A673 (cell line): ENCODE results near the gene OR2T1. TPM values are rescaled to one million over a fixed set of nuclear protein-coding genes. Genes with fewer than 3 reads are reported as not detected.
"Not testable (repeated sequence)": the region's sequence is repeated elsewhere in the genome, so short reads cannot be mapped to it uniquely, and the experiment has no call there.

Experiments used
- BruUV-seq: library from RNA; stranded (reverse); fragments of 400-500 nt; replicated peaks from 2 replicates; lab custom pipeline; 2021; lab: Mats Ljungman, UMichigan
- CTCF ChIA-PET: fragments of 300-600 bp; sonication (Branson Sonifier 250); formaldehyde crosslinking; loops from one replicate; lab custom pipeline; 2022; ENCODE audit warnings: antibody characterized with exemption; lab: Charles Lee
- POLR2A ChIA-PET: fragments of 300-600 bp; sonication (Branson Sonifier 250); formaldehyde crosslinking; loops from one replicate; lab custom pipeline; 2022; ENCODE audit warnings: antibody characterized with exemption; ENCODE audit not compliant: low non-redundant PET; lab: Charles Lee
- DNase-seq: peaks from one replicate; pipeline ENCODE4 v3.0.0-alpha.2; 2015; ENCODE audit warnings: low spot score
- H3K27ac ChIP-seq: fragments of 200-600 bp; sonication (generic); 2 replicates; pipeline ENCODE4 v1.5.1; 2016; ENCODE audit warnings: mixed run types, low read depth, mild to moderate bottlenecking, mixed read lengths, antibody characterized with exemption, low read length; ENCODE audit not compliant: poor library complexity, severe bottlenecking
- H3K27me3 ChIP-seq: fragments of 200-600 bp; sonication (generic); replicated peaks from 2 replicates; pipeline ENCODE4 v1.6.1; 2017; ENCODE audit warnings: mixed run types, low read depth, mild to moderate bottlenecking, mixed read lengths, antibody characterized with exemption, low read length; ENCODE audit not compliant: insufficient read depth, poor library complexity
- H3K36me3 ChIP-seq: fragments of 200-600 bp; sonication (generic); 2 replicates; pipeline ENCODE4 v1.6.1; 2016; ENCODE audit warnings: mixed run types, mild to moderate bottlenecking, mixed read lengths, antibody characterized with exemption, low read length; ENCODE audit not compliant: insufficient read depth, poor library complexity, severe bottlenecking
- H3K4me1 ChIP-seq: fragments of 200-600 bp; sonication (generic); 2 replicates; pipeline ENCODE4 v1.6.1; 2017; ENCODE audit warnings: mixed run types, mild to moderate bottlenecking, mixed read lengths, antibody characterized with exemption, low read length; ENCODE audit not compliant: insufficient read depth, poor library complexity, severe bottlenecking
- H3K4me3 ChIP-seq: fragments of 200-600 bp; sonication (generic); 2 replicates; pipeline ENCODE4 v1.5.1; 2016; ENCODE audit warnings: low read depth, mixed run types, mild to moderate bottlenecking, mixed read lengths, low read length; ENCODE audit not compliant: poor library complexity, severe bottlenecking
- H3K9me3 ChIP-seq: fragments of 200-600 bp; sonication (generic); 2 replicates; pipeline ENCODE4 v1.6.1; 2016; ENCODE audit warnings: mixed run types, low read depth, mild to moderate bottlenecking, mixed read lengths, antibody characterized with exemption, low read length; ENCODE audit not compliant: poor library complexity, severe bottlenecking
- intact Hi-C: fragments of 100-400 bp; cut with micrococcal nuclease; formaldehyde crosslinking; loops from one replicate; pipeline ENCODE4 v1.10.0; 2022; ENCODE audit not compliant: unreplicated experiment
- total RNA-seq: library from RNA; stranded (reverse); gene quantifications from 2 replicates; pipeline ENCODE4 v1.2.3, GENCODE V29; 2021

OR2T1 gene
- total RNA-seq, 1 experiment from 2014 or later: not detected

- intact Hi-C loops, H3K27me3 ChIP-seq, H3K4me3 ChIP-seq, H3K36me3 ChIP-seq, POLR2A ChIA-PET, H3K27ac ChIP-seq, DNase-seq, H3K4me1 ChIP-seq, BruUV-seq, CTCF ChIA-PET, H3K9me3 ChIP-seq: not testable (repeated sequence)
Measured at GRCh38 chr1:248436303-248436702, 33.5 kb downstream of the OR2T1 start.

- BruUV-seq, CTCF ChIA-PET, H3K4me3 ChIP-seq, DNase-seq, intact Hi-C loops, H3K9me3 ChIP-seq, H3K36me3 ChIP-seq, H3K4me1 ChIP-seq, H3K27me3 ChIP-seq, POLR2A ChIA-PET, H3K27ac ChIP-seq: not testable (repeated sequence)
Measured at GRCh38 chr1:248438668-248439067, 35.8 kb downstream of the OR2T1 start.

DNA sequence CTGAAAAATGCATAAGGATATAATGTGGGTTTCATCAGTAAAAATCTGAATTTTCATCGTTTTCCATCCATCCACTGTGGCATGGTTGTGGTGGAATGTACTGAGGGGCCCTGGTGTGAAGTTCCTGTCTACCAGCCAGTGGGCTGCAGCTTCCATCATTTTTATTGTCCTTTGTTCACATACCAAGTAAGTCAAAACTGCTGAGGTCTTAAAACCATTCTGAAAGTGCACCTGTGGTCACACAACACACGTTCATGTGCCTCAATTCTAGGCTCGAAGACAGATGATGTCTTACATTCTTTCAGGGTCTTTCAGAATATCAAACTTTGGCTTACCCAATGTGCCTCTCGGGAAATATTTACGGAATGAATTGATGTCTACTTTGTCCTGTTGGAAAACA lies 36.4 kb downstream of the OR2T1 start:
- H3K4me1 ChIP-seq, H3K27ac ChIP-seq, BruUV-seq, CTCF ChIA-PET, H3K27me3 ChIP-seq, intact Hi-C loops, H3K9me3 ChIP-seq, DNase-seq, H3K4me3 ChIP-seq, POLR2A ChIA-PET, H3K36me3 ChIP-seq: not testable (repeated sequence)

GRCh38 chr1:248442500-248443277 lies 39.8 kb downstream of the OR2T1 start:
- CTCF ChIA-PET, H3K4me3 ChIP-seq, H3K9me3 ChIP-seq, BruUV-seq, H3K27ac ChIP-seq, H3K4me1 ChIP-seq, H3K36me3 ChIP-seq, H3K27me3 ChIP-seq, POLR2A ChIA-PET, intact Hi-C loops, DNase-seq: not testable (repeated sequence)

DNA sequence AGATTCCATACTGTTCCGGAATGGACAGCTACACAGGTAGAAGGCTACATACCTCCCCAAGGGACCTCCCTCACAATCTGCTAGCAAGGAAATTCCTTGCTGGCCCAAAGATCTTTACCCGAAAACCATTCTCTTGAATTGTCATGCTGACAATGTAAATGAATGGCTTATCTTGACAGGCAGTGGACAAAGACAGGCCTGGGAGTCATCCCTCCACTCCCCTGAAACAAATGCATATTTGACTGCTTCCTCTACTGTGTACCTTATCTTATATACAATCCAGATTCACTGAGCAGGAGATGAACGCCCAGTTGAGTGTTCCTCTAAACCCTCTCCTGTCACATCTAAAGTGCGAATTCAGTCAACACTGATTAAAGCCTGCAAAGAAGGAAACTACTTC lies 41.8 kb downstream of the OR2T1 start:
- BruUV-seq, H3K36me3 ChIP-seq, DNase-seq, H3K4me1 ChIP-seq, CTCF ChIA-PET, H3K4me3 ChIP-seq, H3K27ac ChIP-seq, H3K27me3 ChIP-seq, POLR2A ChIA-PET, intact Hi-C loops, H3K9me3 ChIP-seq: not testable (repeated sequence)

DNA sequence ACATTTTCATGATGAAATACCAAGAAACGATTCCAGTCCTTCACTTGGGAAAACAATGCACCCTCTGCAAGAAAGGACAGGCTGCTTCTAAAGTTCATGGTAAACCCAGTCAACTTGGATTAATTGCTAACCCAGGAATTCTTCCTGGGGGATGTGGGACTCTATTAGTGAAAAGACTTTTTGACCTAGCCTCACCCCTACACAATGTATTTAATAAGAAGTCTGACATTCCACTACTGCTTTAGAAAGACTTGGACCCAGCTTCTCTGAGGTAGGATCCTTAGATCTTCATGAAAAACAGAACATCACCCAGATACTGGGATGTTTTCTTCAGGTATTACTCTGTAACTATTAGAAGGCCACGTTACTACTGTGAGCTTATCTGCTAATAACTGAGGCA lies 42.6 kb downstream of the OR2T1 start, which contains the start of gene OR2T2:
TSS of gene OR2T2 (plus strand) at position 239 of the 400 bp plus-strand sequence. CDS start 7,161 bp downstream, outside the sequence.
- CTCF ChIA-PET, DNase-seq: not testable (repeated sequence)

DNA sequence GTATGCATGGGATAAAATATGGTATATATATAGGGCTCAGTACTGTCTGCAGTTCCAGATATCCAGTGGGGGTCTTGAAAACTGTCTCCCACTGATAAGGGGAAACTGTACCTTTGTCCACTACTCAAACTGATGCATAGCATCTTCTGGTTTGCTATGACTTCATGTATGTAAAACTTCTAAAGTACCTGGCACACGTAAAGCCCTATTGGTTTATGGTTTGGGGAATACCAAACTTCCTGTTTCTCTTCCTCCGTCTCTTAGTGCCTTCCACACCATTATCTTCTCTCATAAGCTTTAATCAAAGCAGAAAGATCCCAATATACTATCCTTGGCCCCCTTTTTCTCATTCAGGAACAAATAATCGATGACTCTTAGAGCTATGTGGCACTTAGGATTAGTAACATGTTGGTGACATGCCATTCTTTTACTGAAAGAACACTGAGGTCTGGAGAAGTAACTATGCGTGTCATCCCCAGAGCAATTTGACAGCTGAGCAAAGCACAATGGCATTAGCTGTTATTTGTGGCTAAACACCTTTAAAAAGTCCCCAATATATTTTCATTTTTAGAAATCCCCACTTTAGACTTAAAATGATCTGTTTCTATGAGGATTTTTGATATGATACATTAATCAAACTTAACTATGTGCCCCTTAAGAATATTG lies 45.7 kb downstream of the OR2T1 start:
- H3K36me3 ChIP-seq, H3K9me3 ChIP-seq, intact Hi-C loops, CTCF ChIA-PET, DNase-seq, H3K4me3 ChIP-seq, BruUV-seq, H3K4me1 ChIP-seq, POLR2A ChIA-PET, H3K27me3 ChIP-seq, H3K27ac ChIP-seq: not testable (repeated sequence)

More for the DNA sequence above, 42.6 kb downstream of the OR2T1 start, which contains the start of gene OR2T2:
- POLR2A ChIA-PET, BruUV-seq, H3K27me3 ChIP-seq, H3K36me3 ChIP-seq, H3K4me1 ChIP-seq, H3K27ac ChIP-seq, H3K9me3 ChIP-seq, H3K4me3 ChIP-seq, intact Hi-C loops: not testable (repeated sequence)
